Measurements from ENCODE around the gene RPL37A. TPM values are rescaled to one million over a fixed set of nuclear protein-coding genes. Genes with fewer than 3 reads are reported as not detected.

The RPL37A gene
- total RNA-seq, 4 donors from 2014 or later, result 393 to 1,147 (median 736) TPM

DNA sequence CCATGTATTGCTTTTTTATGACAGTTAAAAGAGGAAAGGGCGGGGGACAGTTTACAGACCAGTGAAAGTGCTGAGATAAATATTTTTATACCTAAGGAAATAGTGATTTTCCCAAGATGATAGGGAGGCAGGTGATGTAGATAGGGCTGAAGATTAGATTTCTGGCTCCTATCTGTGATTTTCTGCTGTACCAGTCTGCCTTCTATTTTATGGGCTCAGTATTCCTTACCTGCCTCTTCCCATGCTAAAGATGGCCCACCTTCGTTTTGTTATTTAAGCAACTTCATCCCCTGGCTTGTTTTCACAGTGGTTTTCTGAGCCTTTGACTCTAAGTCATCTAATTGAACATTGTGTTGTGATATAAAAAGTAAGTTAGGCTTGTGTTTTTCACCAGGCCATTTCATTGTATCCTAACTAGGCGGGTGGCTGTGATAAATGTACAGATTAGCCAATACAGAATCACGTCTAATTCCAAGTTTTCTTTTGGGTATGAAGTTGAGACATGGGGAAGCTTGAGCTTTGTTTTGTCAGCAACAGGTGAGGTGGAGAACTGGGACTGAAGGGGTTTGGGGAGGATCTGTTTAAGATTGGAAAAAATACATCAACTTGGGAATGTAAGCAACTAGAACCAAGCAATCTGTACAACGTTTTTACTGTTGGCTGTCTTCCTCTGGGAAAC is 5.2 kb downstream of the RPL37A start:
- Histone ChIP-seq H3K27ac (no peak overlapping the region), H3K36me3 (peaks cover 36 to 44% of the 10 kb centered on the region in 2 donors), H3K4me3 (replicated peaks in 1 of 3) (no peak overlapping the region), H3K27me3 (no peaks in the 10 kb centered on the region), H3K9me3 (no peaks in the 10 kb centered on the region), H3K4me1 (peaks cover 12 to 13% of the 10 kb centered on the region in 2 donors)
- no peak for TF ChIP-seq POLR2A (IDR thresholded peaks at IDR 0.05)
- TF ChIP-seq, protein P1, sequence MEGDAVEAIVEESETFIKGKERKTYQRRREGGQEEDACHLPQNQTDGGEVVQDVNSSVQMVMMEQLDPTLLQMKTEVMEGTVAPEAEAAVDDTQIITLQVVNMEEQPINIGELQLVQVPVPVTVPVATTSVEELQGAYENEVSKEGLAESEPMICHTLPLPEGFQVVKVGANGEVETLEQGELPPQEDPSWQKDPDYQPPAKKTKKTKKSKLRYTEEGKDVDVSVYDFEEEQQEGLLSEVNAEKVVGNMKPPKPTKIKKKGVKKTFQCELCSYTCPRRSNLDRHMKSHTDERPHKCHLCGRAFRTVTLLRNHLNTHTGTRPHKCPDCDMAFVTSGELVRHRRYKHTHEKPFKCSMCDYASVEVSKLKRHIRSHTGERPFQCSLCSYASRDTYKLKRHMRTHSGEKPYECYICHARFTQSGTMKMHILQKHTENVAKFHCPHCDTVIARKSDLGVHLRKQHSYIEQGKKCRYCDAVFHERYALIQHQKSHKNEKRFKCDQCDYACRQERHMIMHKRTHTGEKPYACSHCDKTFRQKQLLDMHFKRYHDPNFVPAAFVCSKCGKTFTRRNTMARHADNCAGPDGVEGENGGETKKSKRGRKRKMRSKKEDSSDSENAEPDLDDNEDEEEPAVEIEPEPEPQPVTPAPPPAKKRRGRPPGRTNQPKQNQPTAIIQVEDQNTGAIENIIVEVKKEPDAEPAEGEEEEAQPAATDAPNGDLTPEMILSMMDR (IDR thresholded peaks at IDR 0.05), result no peak
- DNase-seq, result no peak
- WGBS, 2 donors, result 66 to 69% methylated on average over 5 of the region's 5 CpGs
- intact Hi-C loops (cut with DNase I), result no loop called here

DNA sequence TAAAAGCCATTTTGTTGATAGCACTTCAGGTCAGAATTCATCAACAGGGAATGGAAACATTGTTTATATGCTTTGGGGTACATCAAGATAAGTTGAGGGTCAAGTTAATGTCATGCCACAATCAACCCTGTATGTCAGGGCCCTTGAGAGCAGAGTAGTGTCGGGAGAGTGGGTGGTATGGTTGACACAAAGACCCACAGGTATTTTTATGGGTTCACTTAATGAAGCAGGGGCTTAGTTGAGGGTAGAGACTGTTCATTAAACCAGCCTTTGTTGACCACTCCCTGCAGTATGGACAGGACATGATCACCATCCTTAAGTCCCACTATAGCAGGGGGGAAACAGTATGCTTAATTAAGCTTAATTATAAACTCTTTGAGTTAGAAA is 5.7 kb downstream of the RPL37A start:
- no peaks in the 10 kb centered on the region for H3K9me3 ChIP-seq
- H3K4me3 ChIP-seq (replicated peaks in 1 of 3), result no peak overlapping the region
- peaks cover 11 to 13% of the 10 kb centered on the region in 2 donors for H3K4me1 ChIP-seq
- WGBS, 2 donors, result 79 to 90% methylated on average over 1 of the region's 1 CpG
- no peak for TF ChIP-seq POLR2A (IDR thresholded peaks at IDR 0.05)
- TF ChIP-seq, protein P1 (IDR thresholded peaks at IDR 0.05), result no peak
- peaks cover 36 to 44% of the 10 kb centered on the region in 2 donors for H3K36me3 ChIP-seq
- intact Hi-C loops (cut with DNase I), result no loop called here
- no peak for DNase-seq
- no peak overlapping the region for H3K27ac ChIP-seq
- H3K27me3 ChIP-seq, result no peaks in the 10 kb centered on the region

DNA sequence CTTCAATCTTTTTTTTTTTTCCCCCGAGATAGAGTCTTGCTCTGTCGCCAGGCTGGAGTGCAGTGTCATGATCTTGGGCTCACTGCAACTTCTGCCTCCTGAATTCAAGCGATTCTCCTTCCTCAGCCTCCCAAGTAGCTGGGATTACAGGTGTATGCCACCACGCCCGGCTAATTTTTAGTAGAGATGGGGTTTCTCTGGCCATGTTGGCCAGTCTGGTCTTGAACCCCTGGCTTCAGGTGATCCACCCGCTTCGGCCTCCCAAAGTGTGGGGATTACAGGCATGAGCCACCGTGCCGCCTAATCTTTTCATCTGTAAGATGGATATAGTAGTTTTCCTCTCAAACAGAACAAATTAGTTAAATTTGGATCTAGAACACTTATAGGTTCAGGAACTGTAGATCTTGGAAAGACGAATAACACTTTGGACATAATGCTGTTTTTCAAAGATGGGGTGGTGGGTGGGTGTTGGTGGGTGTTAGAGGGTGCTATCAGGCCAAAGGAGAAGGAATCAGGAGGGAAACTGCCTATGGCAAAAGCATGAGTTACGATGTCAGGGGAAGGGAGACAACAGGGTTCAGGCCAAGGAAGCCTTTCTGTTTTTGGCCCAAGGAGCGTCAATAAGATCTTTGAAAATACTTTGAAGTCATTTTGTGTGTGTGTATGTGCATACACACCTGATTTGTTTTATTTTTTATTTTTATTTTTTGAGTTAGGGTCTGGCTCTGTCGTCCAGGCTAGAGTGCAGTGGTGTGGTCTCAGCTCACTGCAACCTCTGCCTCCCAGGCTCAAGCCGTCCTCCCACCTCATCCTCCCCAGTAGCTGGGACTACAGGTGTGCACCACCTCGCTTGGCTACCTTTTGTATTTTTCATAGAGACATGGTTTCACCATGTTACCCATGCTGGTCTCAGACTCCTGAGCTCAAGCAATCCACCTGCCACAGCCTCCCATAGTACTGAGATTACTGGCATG is 6.8 kb downstream of the RPL37A start:
- TF ChIP-seq, protein P1 (IDR thresholded peaks at IDR 0.05), result no peak
- TF ChIP-seq POLR2A (IDR thresholded peaks at IDR 0.05), result no peak
- intact Hi-C loops (cut with DNase I), result no loop called here
- H3K27ac ChIP-seq, result no peak overlapping the region
- H3K36me3 ChIP-seq, result peaks cover 29 to 34% of the 10 kb centered on the region in 2 donors
- no peak for DNase-seq
- 96 to 97% methylated on average over 15 of the region's 15 CpGs for WGBS, 2 donors
- no peaks in the 10 kb centered on the region for H3K9me3 ChIP-seq
- H3K27me3 ChIP-seq, result no peaks in the 10 kb centered on the region
- no peak overlapping the region for H3K4me3 ChIP-seq (replicated peaks in 1 of 3)
- H3K4me1 ChIP-seq, result peaks cover under 1 to 3% of the 10 kb centered on the region in 2 donors

DNA sequence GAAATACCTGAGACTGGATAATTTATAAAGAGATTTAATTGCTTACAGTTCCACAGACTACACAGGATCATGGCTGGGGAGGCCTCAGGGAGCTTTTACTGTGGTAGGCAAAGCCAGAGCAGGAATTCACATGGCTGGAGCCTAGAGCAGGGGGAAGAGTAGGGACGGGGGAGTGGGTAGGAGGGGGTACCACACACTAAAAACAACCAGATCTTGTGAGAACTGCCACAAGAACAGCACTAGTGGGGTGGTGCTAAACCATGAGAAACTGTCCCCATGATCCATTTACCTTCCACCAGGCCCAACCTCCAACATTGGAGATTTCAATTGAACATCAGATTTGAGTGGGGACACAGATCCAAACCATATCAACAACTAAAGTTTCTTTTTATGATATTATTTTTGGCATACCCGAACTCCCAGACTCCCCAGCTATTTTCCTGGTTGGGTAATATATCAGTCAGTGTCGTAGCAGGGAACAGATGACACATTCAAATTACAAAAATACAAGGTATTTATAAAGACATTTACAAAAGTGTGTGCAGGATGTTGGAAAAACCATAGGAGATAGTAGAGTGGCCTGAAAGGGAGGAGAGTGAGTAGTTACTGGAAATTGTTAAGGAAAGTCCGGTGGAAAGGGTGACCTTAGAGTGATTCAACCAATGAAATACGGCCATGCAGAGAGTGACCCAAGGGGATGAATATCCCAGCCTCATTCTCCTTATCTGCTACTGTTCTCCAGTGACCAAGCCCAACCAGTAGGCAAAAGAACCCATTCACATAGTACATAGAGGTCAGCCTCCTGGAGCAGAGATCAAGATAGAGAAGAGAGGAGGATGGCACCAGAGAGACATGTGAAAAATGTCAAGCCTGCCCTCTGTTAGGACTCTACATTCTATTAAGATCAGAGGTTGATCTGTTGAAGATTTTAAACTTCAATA is 8.8 kb downstream of the RPL37A start:
- no peaks in the 10 kb centered on the region for H3K9me3 ChIP-seq
- WGBS, 2 donors, result 81 to 90% methylated on average over 5 of the region's 5 CpGs
- no peaks in the 10 kb centered on the region for H3K4me1 ChIP-seq
- no peaks in the 10 kb centered on the region for H3K27me3 ChIP-seq
- H3K27ac ChIP-seq, result no peak overlapping the region
- intact Hi-C loops (cut with DNase I), result no loop called here
- H3K4me3 ChIP-seq (replicated peaks in 1 of 3), result no peak overlapping the region
- no peak for DNase-seq
- H3K36me3 ChIP-seq, result peaks cover 11 to 14% of the 10 kb centered on the region in 2 donors
- no peak for TF ChIP-seq POLR2A (IDR thresholded peaks at IDR 0.05)
- TF ChIP-seq, protein P1 (IDR thresholded peaks at IDR 0.05), result no peak

All from thyroid gland (tissue), 4 donors.